ENCODE data around the gene UBE2D1. TPM values are rescaled to one million over a fixed set of nuclear protein-coding genes. Genes with fewer than 3 reads are reported as not detected.

Gene UBE2D1
- total and polyA plus RNA-seq, 2 of the 8 experiments (the other 6 are each of a cell fraction or from before 2014, with no cell fraction given): 21.2 to 33.5 TPM

- TF ChIP-seq CHD1 (IDR thresholded peaks at IDR 0.05; ENCODE audit: low read depth, low read length) (no peak), HDAC2 (IDR thresholded peaks at IDR 0.05; ENCODE audit: borderline replicate concordance in 1 of 2, low read depth in 2 of 2, low read length in 2 of 2) (no peak), TEAD4 (IDR thresholded peaks at IDR 0.05; ENCODE audit: low read depth, low read length) (no peak), BCL11A (IDR thresholded peaks at IDR 0.05; ENCODE audit: low read depth in 2 of 2, low read length in 2 of 2) (no peak), GTF2F1 (IDR thresholded peaks at IDR 0.05; ENCODE audit: borderline replicate concordance, low read depth, low read length) (no peak)
Measured at GRCh38 chr10:58397830-58398229, 63.0 kb downstream of the UBE2D1 start (continued).

All from H1 (cell line).